Karpas-422 (cell line): ENCODE results near the gene ATOH8. TPM values are rescaled to one million over a fixed set of nuclear protein-coding genes. Genes with fewer than 3 reads are reported as not detected.
A peak's percentile ranks its signal among the peaks of the same experiment; 100 is the strongest.

Experiments
- DNase-seq: peaks from one replicate; pipeline ENCODE4 v3.0.0-alpha.2; 2015
- H2AFZ ChIP-seq: fragments of 200-600 bp; sonication (generic); 2 replicates; pipeline ENCODE4 v1.6.1; 2014; ENCODE audit warnings: antibody characterized with exemption, low read length, mixed read lengths
- H3K27ac ChIP-seq: fragments of 200-600 bp; sonication (generic); 2 replicates; pipeline ENCODE4 v1.5.1; 2014; ENCODE audit warnings: mild to moderate bottlenecking, low read length, moderate library complexity
- H3K27me3 ChIP-seq: fragments of 200-600 bp; sonication (generic); 2 replicates; pipeline ENCODE4 v1.6.1; 2014; ENCODE audit warnings: low read length, mixed read lengths
- H3K36me3 ChIP-seq: fragments of 200-600 bp; sonication (generic); 2 replicates; pipeline ENCODE4 v1.6.1; 2014; ENCODE audit warnings: low read length, mixed read lengths; ENCODE audit not compliant: insufficient read depth
- H3K4me1 ChIP-seq: fragments of 200-600 bp; sonication (generic); 2 replicates; pipeline ENCODE4 v1.6.1; 2014; ENCODE audit warnings: mild to moderate bottlenecking, low read length, mixed read lengths
- H3K4me2 ChIP-seq: fragments of 200-600 bp; sonication (generic); 2 replicates; pipeline ENCODE4 v1.6.1; 2014; ENCODE audit warnings: low read length, low read depth, mild to moderate bottlenecking; ENCODE audit not compliant: poor library complexity, severe bottlenecking
- H3K4me3 ChIP-seq: fragments of 200-600 bp; sonication (generic); 2 replicates; pipeline ENCODE4 v1.5.1; 2014; ENCODE audit warnings: mild to moderate bottlenecking, antibody characterized with exemption, low read length, mixed read lengths
- H3K79me2 ChIP-seq: fragments of 200-600 bp; sonication (generic); 2 replicates; pipeline ENCODE4 v1.6.1; 2014; ENCODE audit warnings: mild to moderate bottlenecking, low read length, mixed read lengths
- H3K9ac ChIP-seq: fragments of 200-600 bp; sonication (generic); 2 replicates; pipeline ENCODE4 v1.6.0; 2014; ENCODE audit warnings: low read length
- H3K9me2 ChIP-seq: fragments of 200-600 bp; sonication (generic), shearing (Covaris generic); replicated peaks from 2 replicates; pipeline ENCODE4 v1.6.0; 2014; ENCODE audit warnings: mild to moderate bottlenecking, low read length, moderate library complexity; ENCODE audit not compliant: insufficient read depth
- H3K9me3 ChIP-seq: fragments of 300-700, 200-600 bp; sonication (generic); 2 replicates; pipeline ENCODE4 v1.6.1; 2014; ENCODE audit warnings: low read length, mixed read lengths
- H4K20me1 ChIP-seq: fragments of 200-600 bp; sonication (generic); 2 replicates; pipeline ENCODE4 v1.6.1; 2014; ENCODE audit warnings: mild to moderate bottlenecking, antibody characterized with exemption, low read length, low read depth; ENCODE audit not compliant: insufficient read depth
- total RNA-seq: library from RNA; depleted of rRNA; stranded (reverse); fragments of >200 nt; shearing (Covaris generic); gene quantifications from 2 replicates; pipeline ENCODE4 v1.2.3, GENCODE V29; 2014; ENCODE audit warnings: low replicate concordance

The ATOH8 gene
- total RNA-seq, 1 experiment from 2014 or later = not detected

DNA sequence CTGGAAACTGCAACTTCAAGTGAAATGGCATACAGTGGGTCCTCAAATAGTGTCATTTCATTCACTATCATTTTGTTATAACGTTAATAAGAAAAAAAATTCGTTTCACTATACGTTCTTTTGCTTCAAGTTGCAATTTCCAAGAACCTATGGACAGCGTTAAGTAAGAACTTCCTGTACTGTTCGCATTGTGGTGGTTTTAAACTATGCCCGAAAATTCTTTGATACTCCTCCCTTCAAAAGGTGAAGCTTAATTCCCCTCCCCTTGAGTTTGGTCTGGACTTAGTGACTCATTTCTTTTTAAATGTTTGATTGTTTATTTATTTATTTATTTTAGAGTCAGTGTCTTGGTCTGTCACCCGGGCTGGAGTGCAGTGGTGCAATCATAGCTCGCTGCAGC, 39.0 kb upstream of the ATOH8 start:
- no peak for DNase-seq
- Histone ChIP-seq H3K9ac (no peak overlapping the region), H2AFZ (no peak overlapping the region), H3K4me1 (peaks cover 3% of the 10 kb centered on the region; the same call in 1 of the 2 replicates), H3K27me3 (no peaks in the 10 kb centered on the region), H3K27ac (no peak overlapping the region), H3K4me3 (no peak overlapping the region), H3K9me3 (no peaks in the 10 kb centered on the region), H3K4me2 (no peak overlapping the region), H4K20me1 (no peaks in the 10 kb centered on the region), H3K9me2 (no peaks in the 10 kb centered on the region), H3K79me2 (no peaks in the 10 kb centered on the region), H3K36me3 (no peaks in the 10 kb centered on the region)

DNA sequence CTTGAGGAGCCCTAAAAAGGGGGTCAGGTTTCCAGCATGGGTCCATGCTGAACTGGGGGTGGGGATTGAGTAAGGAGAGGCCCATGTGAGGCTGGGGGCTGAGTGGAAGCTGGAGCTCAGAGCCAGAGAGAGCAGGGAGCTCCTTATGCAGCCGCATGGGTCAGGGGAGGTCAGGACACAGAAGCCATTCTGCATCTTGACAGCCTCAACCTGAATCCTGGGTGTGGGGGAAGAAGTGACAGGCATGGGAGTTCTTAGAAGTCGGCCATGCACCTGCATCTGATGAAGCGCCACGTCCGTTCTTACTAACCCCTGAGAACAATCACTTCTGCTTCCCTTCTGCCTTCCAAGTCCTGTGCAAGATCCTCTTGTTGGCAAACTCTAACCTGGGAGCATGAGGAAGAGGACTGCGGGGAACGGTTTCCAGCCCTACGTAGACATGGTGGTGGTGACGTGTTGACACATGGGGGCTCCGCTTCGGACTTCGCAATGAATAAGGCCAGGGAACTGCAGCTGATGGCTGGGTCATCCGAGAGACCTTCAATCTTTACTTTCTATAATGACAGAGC, 37.4 kb upstream of the ATOH8 start:
- Histone ChIP-seq H3K36me3 (no peaks in the 10 kb centered on the region), H3K27me3 (no peaks in the 10 kb centered on the region), H2AFZ (no peak overlapping the region), H3K4me1 (peaks cover 3% of the 10 kb centered on the region; the same call in 1 of the 2 replicates), H3K9me3 (no peaks in the 10 kb centered on the region), H3K9me2 (no peaks in the 10 kb centered on the region), H3K9ac (no peak overlapping the region), H3K27ac (no peak overlapping the region), H4K20me1 (no peaks in the 10 kb centered on the region), H3K4me3 (no peak overlapping the region), H3K79me2 (no peaks in the 10 kb centered on the region), H3K4me2 (no peak overlapping the region)
- no peak for DNase-seq

GRCh38 chr2:85717308-85718008, 36.3 kb upstream of the ATOH8 start:
- Histone ChIP-seq H3K4me1 (peaks cover 3% of the 10 kb centered on the region; the same call in 1 of the 2 replicates), H3K9me3 (no peaks in the 10 kb centered on the region), H3K79me2 (no peaks in the 10 kb centered on the region), H3K9ac (no peak overlapping the region), H3K4me3 (no peak overlapping the region), H3K27me3 (no peaks in the 10 kb centered on the region), H2AFZ (no peak overlapping the region), H3K27ac (no peak overlapping the region), H4K20me1 (no peaks in the 10 kb centered on the region), H3K4me2 (no peak overlapping the region), H3K9me2 (no peaks in the 10 kb centered on the region), H3K36me3 (no peaks in the 10 kb centered on the region)
- DNase-seq = no peak

GRCh38 chr2:85718009-85718391, 35.8 kb upstream of the ATOH8 start:
- no peaks in the 10 kb centered on the region for H3K79me2 ChIP-seq
- no peak overlapping the region for H3K4me3 ChIP-seq
- peaks cover 3% of the 10 kb centered on the region; the same call in 1 of the 2 replicates for H3K4me1 ChIP-seq
- H3K9me3 ChIP-seq = no peaks in the 10 kb centered on the region
- no peak overlapping the region for H3K4me2 ChIP-seq
- no peaks in the 10 kb centered on the region for H3K36me3 ChIP-seq
- no peak overlapping the region for H3K9ac ChIP-seq
- no peaks in the 10 kb centered on the region for H4K20me1 ChIP-seq
- H3K27ac ChIP-seq = no peak overlapping the region
- H3K9me2 ChIP-seq = no peaks in the 10 kb centered on the region
- DNase-seq = peak; percentile 78
- no peaks in the 10 kb centered on the region for H3K27me3 ChIP-seq
- no peak overlapping the region for H2AFZ ChIP-seq

DNA sequence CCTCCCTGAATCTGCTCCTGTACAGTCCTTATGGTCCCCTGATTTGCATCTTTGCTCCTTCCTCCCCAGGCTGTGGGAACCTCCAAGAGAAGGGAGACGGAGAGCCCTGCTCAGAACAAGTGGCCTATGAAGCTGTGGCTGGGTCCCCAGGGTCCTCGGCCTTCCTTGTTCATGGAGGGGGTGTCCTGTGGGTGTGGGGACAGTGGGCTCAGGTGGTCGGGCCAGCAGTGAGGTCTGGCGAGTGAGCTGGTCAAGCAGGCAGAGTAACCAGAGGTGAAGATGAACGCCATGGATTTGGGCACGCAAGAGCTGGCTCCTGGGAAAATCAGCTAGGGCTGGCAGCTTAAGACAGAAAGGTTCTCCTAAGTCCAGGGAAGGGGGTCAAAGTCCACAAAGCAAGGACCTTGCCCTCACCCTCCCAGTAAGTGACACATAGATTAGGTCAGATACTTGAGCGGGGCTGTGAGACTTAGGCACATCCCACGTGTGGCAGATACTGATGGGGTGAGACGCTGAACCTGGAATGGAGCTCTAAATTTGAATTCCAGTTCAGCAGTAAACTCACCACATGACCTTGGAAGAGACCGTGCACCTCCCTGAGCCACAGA, 34.8 kb upstream of the ATOH8 start:
- Histone ChIP-seq H3K4me2 (no peak overlapping the region), H3K4me3 (no peak overlapping the region), H3K9me3 (no peaks in the 10 kb centered on the region), H4K20me1 (no peaks in the 10 kb centered on the region), H2AFZ (no peak overlapping the region), H3K27me3 (no peaks in the 10 kb centered on the region), H3K9me2 (no peaks in the 10 kb centered on the region), H3K79me2 (no peaks in the 10 kb centered on the region), H3K9ac (no peak overlapping the region), H3K36me3 (no peaks in the 10 kb centered on the region), H3K4me1 (peaks cover 3% of the 10 kb centered on the region; the same call in 1 of the 2 replicates), H3K27ac (no peak overlapping the region)
- no peak for DNase-seq

- Histone ChIP-seq H2AFZ (no peak overlapping the region), H3K4me2 (no peak overlapping the region), H3K9me2 (no peaks in the 10 kb centered on the region), H3K27ac (no peak overlapping the region), H3K4me1 (peaks cover 3% of the 10 kb centered on the region; the same call in 1 of the 2 replicates), H3K36me3 (no peaks in the 10 kb centered on the region), H3K27me3 (no peaks in the 10 kb centered on the region), H4K20me1 (no peaks in the 10 kb centered on the region), H3K9ac (no peak overlapping the region), H3K79me2 (no peaks in the 10 kb centered on the region), H3K4me3 (no peak overlapping the region), H3K9me3 (no peaks in the 10 kb centered on the region)
- DNase-seq = no peak
Observed at GRCh38 chr2:85719609-85720240, 34.1 kb upstream of the ATOH8 start.

GRCh38 chr2:85720533-85720932, 33.3 kb upstream of the ATOH8 start:
- no peak overlapping the region for H2AFZ ChIP-seq
- no peak overlapping the region for H3K9ac ChIP-seq
- H3K9me2 ChIP-seq = no peaks in the 10 kb centered on the region
- H3K4me3 ChIP-seq = no peak overlapping the region
- H3K79me2 ChIP-seq = no peaks in the 10 kb centered on the region
- no peaks in the 10 kb centered on the region for H3K27me3 ChIP-seq
- peaks cover 3% of the 10 kb centered on the region; the same call in 1 of the 2 replicates for H3K4me1 ChIP-seq
- H3K27ac ChIP-seq = no peak overlapping the region
- no peak for DNase-seq
- no peaks in the 10 kb centered on the region for H4K20me1 ChIP-seq
- no peaks in the 10 kb centered on the region for H3K9me3 ChIP-seq
- no peaks in the 10 kb centered on the region for H3K36me3 ChIP-seq
- no peak overlapping the region for H3K4me2 ChIP-seq

DNA sequence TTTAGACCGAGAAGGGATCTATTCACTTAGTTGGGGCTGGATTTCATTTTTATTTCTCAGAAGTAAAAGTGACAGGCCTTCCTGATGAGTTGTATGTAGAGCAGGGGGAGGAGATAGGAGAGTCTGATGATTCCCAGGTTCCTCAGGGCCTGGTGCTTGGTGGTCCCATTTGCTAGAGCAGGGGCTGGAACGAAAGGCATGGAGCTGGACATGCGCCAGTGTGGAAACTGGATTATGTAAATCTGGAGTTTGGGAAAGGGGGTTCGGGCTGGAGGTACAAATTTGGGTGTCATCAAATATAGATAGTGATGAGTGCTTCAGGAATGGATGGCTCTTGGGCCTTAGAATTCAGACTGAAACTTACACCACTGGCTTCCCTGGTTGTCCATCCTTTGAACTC, 32.1 kb upstream of the ATOH8 start:
- no peaks in the 10 kb centered on the region for H4K20me1 ChIP-seq
- no peaks in the 10 kb centered on the region for H3K9me2 ChIP-seq
- H3K4me3 ChIP-seq = no peak overlapping the region
- H3K9me3 ChIP-seq = no peaks in the 10 kb centered on the region
- no peak overlapping the region for H3K4me2 ChIP-seq
- H3K9ac ChIP-seq = no peak overlapping the region
- H3K36me3 ChIP-seq = no peaks in the 10 kb centered on the region
- H2AFZ ChIP-seq = no peak overlapping the region
- H3K4me1 ChIP-seq = peaks cover 3% of the 10 kb centered on the region; the same call in 1 of the 2 replicates
- no peaks in the 10 kb centered on the region for H3K27me3 ChIP-seq
- DNase-seq = no peak
- H3K79me2 ChIP-seq = no peaks in the 10 kb centered on the region
- no peak overlapping the region for H3K27ac ChIP-seq
